Measurements from ENCODE around the gene GAL.

Gene GAL

DNA sequence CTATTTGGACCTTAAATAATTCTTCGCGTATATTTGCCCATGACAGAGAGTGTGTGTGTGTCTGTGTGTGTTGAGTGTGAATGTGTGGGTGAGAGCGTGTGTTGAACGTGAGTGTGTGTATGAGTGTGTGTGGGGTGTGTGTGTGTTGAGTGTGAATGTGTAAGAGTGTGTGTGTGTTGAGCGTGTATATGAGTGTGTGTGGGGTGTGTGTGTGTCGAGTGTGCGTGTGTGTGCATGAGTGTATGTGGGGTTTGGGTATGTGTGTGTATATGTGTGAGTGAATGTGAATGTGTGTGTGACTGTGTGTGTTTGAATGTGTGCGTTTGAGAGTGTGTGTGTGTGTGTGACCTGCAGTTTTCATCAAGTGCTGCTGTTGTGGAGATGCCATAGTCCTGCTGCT, 26.8 kb downstream of the GAL start:
- TF ChIP-seq, protein P1, sequence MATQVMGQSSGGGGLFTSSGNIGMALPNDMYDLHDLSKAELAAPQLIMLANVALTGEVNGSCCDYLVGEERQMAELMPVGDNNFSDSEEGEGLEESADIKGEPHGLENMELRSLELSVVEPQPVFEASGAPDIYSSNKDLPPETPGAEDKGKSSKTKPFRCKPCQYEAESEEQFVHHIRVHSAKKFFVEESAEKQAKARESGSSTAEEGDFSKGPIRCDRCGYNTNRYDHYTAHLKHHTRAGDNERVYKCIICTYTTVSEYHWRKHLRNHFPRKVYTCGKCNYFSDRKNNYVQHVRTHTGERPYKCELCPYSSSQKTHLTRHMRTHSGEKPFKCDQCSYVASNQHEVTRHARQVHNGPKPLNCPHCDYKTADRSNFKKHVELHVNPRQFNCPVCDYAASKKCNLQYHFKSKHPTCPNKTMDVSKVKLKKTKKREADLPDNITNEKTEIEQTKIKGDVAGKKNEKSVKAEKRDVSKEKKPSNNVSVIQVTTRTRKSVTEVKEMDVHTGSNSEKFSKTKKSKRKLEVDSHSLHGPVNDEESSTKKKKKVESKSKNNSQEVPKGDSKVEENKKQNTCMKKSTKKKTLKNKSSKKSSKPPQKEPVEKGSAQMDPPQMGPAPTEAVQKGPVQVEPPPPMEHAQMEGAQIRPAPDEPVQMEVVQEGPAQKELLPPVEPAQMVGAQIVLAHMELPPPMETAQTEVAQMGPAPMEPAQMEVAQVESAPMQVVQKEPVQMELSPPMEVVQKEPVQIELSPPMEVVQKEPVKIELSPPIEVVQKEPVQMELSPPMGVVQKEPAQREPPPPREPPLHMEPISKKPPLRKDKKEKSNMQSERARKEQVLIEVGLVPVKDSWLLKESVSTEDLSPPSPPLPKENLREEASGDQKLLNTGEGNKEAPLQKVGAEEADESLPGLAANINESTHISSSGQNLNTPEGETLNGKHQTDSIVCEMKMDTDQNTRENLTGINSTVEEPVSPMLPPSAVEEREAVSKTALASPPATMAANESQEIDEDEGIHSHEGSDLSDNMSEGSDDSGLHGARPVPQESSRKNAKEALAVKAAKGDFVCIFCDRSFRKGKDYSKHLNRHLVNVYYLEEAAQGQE (IDR thresholded peaks at IDR 0.05; ENCODE audit: insufficient replicate concordance, low read depth), result no peak
- no peak for TF ChIP-seq SPI1 (IDR thresholded peaks at IDR 0.05; ENCODE audit: borderline replicate concordance, low read depth)
- no peak for TF ChIP-seq GABPA (IDR thresholded peaks at IDR 0.05; ENCODE audit: low read depth)
- no peak for TF ChIP-seq POLR2AphosphoS5 (IDR thresholded peaks at IDR 0.05; ENCODE audit: low read depth)
- TF ChIP-seq, protein P2, sequence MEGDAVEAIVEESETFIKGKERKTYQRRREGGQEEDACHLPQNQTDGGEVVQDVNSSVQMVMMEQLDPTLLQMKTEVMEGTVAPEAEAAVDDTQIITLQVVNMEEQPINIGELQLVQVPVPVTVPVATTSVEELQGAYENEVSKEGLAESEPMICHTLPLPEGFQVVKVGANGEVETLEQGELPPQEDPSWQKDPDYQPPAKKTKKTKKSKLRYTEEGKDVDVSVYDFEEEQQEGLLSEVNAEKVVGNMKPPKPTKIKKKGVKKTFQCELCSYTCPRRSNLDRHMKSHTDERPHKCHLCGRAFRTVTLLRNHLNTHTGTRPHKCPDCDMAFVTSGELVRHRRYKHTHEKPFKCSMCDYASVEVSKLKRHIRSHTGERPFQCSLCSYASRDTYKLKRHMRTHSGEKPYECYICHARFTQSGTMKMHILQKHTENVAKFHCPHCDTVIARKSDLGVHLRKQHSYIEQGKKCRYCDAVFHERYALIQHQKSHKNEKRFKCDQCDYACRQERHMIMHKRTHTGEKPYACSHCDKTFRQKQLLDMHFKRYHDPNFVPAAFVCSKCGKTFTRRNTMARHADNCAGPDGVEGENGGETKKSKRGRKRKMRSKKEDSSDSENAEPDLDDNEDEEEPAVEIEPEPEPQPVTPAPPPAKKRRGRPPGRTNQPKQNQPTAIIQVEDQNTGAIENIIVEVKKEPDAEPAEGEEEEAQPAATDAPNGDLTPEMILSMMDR (IDR thresholded peaks at IDR 0.05; ENCODE audit: insufficient read depth, low read length), result no peak
- Histone ChIP-seq H3K4me3 (replicated peaks; ENCODE audit: insufficient read depth, low read length) (no peak overlapping the region), H3K27me3 (ENCODE audit: insufficient read depth, poor library complexity, severe bottlenecking) (no peaks in the 10 kb centered on the region), H3K27ac (replicated peaks) (no peak overlapping the region)
- no peak for DNase-seq (ENCODE audit: low read depth in 1 of 2, low spot score in 1 of 2)

DNA sequence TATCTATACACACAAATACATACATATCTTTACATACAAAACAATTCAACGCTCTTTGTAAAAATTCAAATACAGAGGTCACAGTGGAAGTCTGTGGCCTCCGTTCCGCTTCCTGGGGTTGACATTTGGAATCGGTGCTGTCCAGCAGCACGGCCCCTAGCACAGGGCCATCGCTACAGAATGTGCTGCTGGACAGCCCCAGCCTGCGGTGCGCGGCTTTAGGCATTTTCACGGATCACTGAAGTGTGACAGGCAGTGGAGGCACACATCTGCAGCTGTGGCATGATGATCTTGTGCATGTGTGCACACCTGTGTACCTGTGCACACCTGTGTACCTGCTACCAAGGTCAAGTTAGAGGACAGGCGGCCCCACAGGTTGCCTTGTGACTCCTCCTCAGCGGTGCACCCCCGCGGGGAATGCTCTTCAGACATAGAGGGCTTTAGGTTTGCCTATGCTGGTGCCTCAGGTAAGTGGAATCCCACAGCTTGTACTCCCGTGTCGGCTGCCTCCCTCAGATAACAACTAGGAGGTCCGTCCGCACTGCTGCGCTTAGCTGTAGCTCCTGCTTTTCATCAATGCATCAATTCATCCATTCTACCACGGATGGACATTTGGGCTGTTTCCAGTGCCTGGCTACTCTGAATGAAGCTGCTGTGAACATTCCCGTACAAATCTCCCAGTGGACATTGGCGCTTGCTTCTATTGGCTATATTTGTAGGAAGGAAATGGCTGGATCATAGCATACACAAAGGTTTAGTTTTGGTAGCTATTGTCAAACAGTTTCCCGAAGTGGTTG, 29.9 kb downstream of the GAL start:
- TF ChIP-seq GABPA (IDR thresholded peaks at IDR 0.05; ENCODE audit: low read depth), result no peak
- TF ChIP-seq, protein P1 (IDR thresholded peaks at IDR 0.05; ENCODE audit: insufficient replicate concordance, low read depth), result no peak
- TF ChIP-seq POLR2AphosphoS5 (IDR thresholded peaks at IDR 0.05; ENCODE audit: low read depth), result no peak
- TF ChIP-seq, protein P2 (IDR thresholded peaks at IDR 0.05; ENCODE audit: insufficient read depth, low read length), result no peak
- TF ChIP-seq SPI1 (IDR thresholded peaks at IDR 0.05; ENCODE audit: borderline replicate concordance, low read depth), result no peak
- no peaks in the 10 kb centered on the region for H3K27me3 ChIP-seq (ENCODE audit: insufficient read depth, poor library complexity, severe bottlenecking)
- DNase-seq (ENCODE audit: low read depth in 1 of 2, low spot score in 1 of 2), result no peak
- no peak overlapping the region for H3K27ac ChIP-seq (replicated peaks)
- no peak overlapping the region for H3K4me3 ChIP-seq (replicated peaks; ENCODE audit: insufficient read depth, low read length)

DNA sequence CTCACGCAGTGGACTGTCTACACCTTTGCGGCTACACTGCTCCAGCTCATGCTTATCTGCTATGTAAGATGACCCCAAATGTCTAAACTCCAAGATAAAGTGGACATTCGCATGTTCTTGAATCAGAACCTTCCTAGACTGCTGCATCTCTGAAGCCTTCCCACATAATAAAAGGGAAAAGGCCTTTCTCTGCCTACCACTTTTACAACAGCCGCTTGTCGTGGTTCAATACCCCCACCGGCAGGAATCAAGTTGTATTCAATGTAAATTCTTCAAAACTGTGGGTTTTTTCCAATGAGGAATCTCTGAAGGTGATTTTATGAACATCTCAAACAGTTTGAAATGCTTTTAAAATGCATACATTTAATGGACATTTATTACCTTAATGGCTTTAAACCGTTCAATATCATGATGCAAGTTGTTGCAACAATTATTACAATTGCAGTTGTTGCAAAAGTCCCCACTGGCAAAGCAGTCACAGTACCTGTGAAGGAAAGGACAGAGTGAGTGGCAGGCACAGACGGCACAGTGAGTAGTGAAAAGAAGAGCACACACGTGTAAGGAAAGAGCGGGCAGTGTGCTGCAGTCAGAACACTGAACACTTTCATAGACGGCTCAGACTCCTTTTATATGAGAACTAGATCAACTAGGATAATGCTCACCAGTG, 31.2 kb downstream of the GAL start:
- no peak overlapping the region for H3K27ac ChIP-seq (replicated peaks)
- TF ChIP-seq GABPA (IDR thresholded peaks at IDR 0.05; ENCODE audit: low read depth) (no peak), SPI1 (IDR thresholded peaks at IDR 0.05; ENCODE audit: borderline replicate concordance, low read depth) (no peak), POLR2AphosphoS5 (IDR thresholded peaks at IDR 0.05; ENCODE audit: low read depth) (no peak)
- TF ChIP-seq, protein P2 (IDR thresholded peaks at IDR 0.05; ENCODE audit: insufficient read depth, low read length), result no peak
- TF ChIP-seq, protein P1 (IDR thresholded peaks at IDR 0.05; ENCODE audit: insufficient replicate concordance, low read depth), result no peak
- no peak overlapping the region for H3K4me3 ChIP-seq (replicated peaks; ENCODE audit: insufficient read depth, low read length)
- DNase-seq (ENCODE audit: low read depth in 1 of 2, low spot score in 1 of 2), result no peak
- no peaks in the 10 kb centered on the region for H3K27me3 ChIP-seq (ENCODE audit: insufficient read depth, poor library complexity, severe bottlenecking)

Data from HL-60 (cell line).